HepG2 (cell line): ENCODE data around the gene HRC. TPM values are rescaled to one million over a fixed set of nuclear protein-coding genes. Genes with fewer than 3 reads are reported as not detected.

Source experiments
- AKNA ChIP-seq: sonication (generic); formaldehyde crosslinking; IDR thresholded peaks from 2 replicates; pipeline ENCODE4 v1.4.0; 2020; ENCODE audit warnings: missing genetic modification reagents, borderline replicate concordance
- BORCS8-MEF2B ChIP-seq: sonication (generic); formaldehyde crosslinking; IDR thresholded peaks from 2 replicates; pipeline ENCODE4 v1.8.0; 2022; ENCODE audit warnings: mild to moderate bottlenecking, missing genetic modification reagents
- CBFB ChIP-seq: sonication (generic); formaldehyde crosslinking; IDR thresholded peaks from 2 replicates; pipeline ENCODE4 v1.4.0; 2020; ENCODE audit warnings: missing genetic modification reagents
- HOXA3 ChIP-seq: sonication (generic); formaldehyde crosslinking; IDR thresholded peaks from 2 replicates; pipeline ENCODE4 v1.5.0; 2020; ENCODE audit warnings: missing genetic modification reagents
- KAT8 ChIP-seq: IDR thresholded peaks from 2 replicates; pipeline ENCODE4 v1.6.1; 2016; ENCODE audit warnings: missing genetic modification reagents, missing compliant biosample characterization
- MAFG ChIP-seq: sonication (generic); formaldehyde crosslinking; IDR thresholded peaks from 2 replicates; pipeline ENCODE4 v1.5.1; 2020; ENCODE audit warnings: mild to moderate bottlenecking, missing genetic modification reagents
- NR0B2 ChIP-seq: sonication (generic); formaldehyde crosslinking; IDR thresholded peaks from 2 replicates; pipeline ENCODE4 v1.4.0; 2020; ENCODE audit warnings: mild to moderate bottlenecking, missing genetic modification reagents
- NRL ChIP-seq: sonication (generic); formaldehyde crosslinking; IDR thresholded peaks from 2 replicates; pipeline ENCODE4 v1.5.0; 2020; ENCODE audit warnings: missing genetic modification reagents, mild to moderate bottlenecking, moderate library complexity, borderline replicate concordance
- ZFP37 ChIP-seq: sonication (generic); formaldehyde crosslinking; IDR thresholded peaks from 2 replicates; pipeline ENCODE4 v1.4.0; 2020; ENCODE audit warnings: missing genetic modification reagents, borderline replicate concordance
- ZFP91 ChIP-seq: sonication (generic); formaldehyde crosslinking; IDR thresholded peaks from 2 replicates; pipeline ENCODE4 v1.9.0; 2022; ENCODE audit warnings: missing genetic modification reagents, mild to moderate bottlenecking, borderline replicate concordance
- ZNF205 ChIP-seq: IDR thresholded peaks from 2 replicates; pipeline ENCODE4 v1.6.1; 2018; ENCODE audit warnings: missing biosample characterization, missing genetic modification reagents
- ZNF264 ChIP-seq: sonication (generic); formaldehyde crosslinking; IDR thresholded peaks from 2 replicates; pipeline ENCODE4 v1.4.0; 2020; ENCODE audit warnings: missing genetic modification reagents
- ZNF282 ChIP-seq: fragments of 450-650 bp; IDR thresholded peaks from 2 replicates; pipeline ENCODE4 v1.6.1; 2018; ENCODE audit not compliant: partially characterized antibody
- ZNF362 ChIP-seq: sonication (generic); formaldehyde crosslinking; IDR thresholded peaks from 2 replicates; pipeline ENCODE4 v1.4.0; 2020; ENCODE audit warnings: missing genetic modification reagents, mild to moderate bottlenecking, borderline replicate concordance
- ZNF644 ChIP-seq: IDR thresholded peaks from 2 replicates; pipeline ENCODE4 v1.6.1; 2016; ENCODE audit warnings: low read depth
- ZNF691 ChIP-seq: sonication (generic); formaldehyde crosslinking; IDR thresholded peaks from 2 replicates; pipeline ENCODE4 v1.4.0; 2020; ENCODE audit warnings: missing genetic modification reagents, low read depth, mild to moderate bottlenecking, borderline replicate concordance
- ZNF891 ChIP-seq: sonication (generic); formaldehyde crosslinking; IDR thresholded peaks from 2 replicates; pipeline ENCODE4 v1.5.0; 2020; ENCODE audit warnings: mild to moderate bottlenecking, missing genetic modification reagents
- ZSCAN21 ChIP-seq: sonication (generic); formaldehyde crosslinking; IDR thresholded peaks from 2 replicates; pipeline ENCODE4 v1.8.0; 2022; ENCODE audit warnings: mild to moderate bottlenecking, missing genetic modification reagents, moderate library complexity, borderline replicate concordance
- ZSCAN31 ChIP-seq: sonication (generic); formaldehyde crosslinking; IDR thresholded peaks from 2 replicates; pipeline ENCODE4 v1.5.0; 2020; ENCODE audit warnings: low read depth, mild to moderate bottlenecking, missing genetic modification reagents
- polyA plus RNA-seq, 8 experiments: library from polyadenylated mRNA; depleted of rRNA in 3 of 8; stranded (reverse) in 7 of 8; unstranded in 1 of 8; fragments of >200 nt; fragmentation: Illumina TruSeq in 4 of 8; extraction: Trizol in 4 of 8; gene quantifications; 2 replicates each; pipeline versions ENCODE4 v1.2.1 to v1.2.3, GENCODE V29; 2011 to 2016; ENCODE audit warnings: low read depth in 4 of 8, missing spikeins in 1 of 8, mixed read lengths in 1 of 8; ENCODE audit not compliant: insufficient read depth in 1 of 8
- total RNA-seq, 5 experiments: library from RNA; depleted of rRNA; stranded (reverse); fragments of >200 nt; fragmentation: Illumina TruSeq; extraction: Trizol; gene quantifications; 2 replicates each; pipeline ENCODE4 v1.2.3, GENCODE V29; 2016; ENCODE audit warnings: low read depth in 1 of 5

The HRC gene
- total and polyA plus RNA-seq, 2 of the 13 experiments (the other 11 are each of a cell fraction or from before 2014, with no cell fraction given): 3.6 to 15.4 TPM

GRCh38 chr19:49119411-49120324, 35.5 kb downstream of the HRC start, which contains the start of gene PPFIA3 (continued):
- TF ChIP-seq ZNF691 (CRISPR knock-in tag): peak; percentile 51; the same call in 1 of the 2 replicates
- no peak for TF ChIP-seq ZNF362
- TF ChIP-seq NRL (CRISPR knock-in tag): peak; percentile 62; the same call in 1 of the 2 replicates
- TF ChIP-seq HOXA3 (CRISPR knock-in tag): peak; percentile 59
- TF ChIP-seq CBFB (CRISPR knock-in tag): 0 out of 2 replicates have a peak, but pooled peaks have one; percentile 25
- peak; percentile 81 for TF ChIP-seq ZFP91 (CRISPR knock-in tag)
- peak; percentile 94 for TF ChIP-seq ZFP37
- TF ChIP-seq NR0B2 (CRISPR knock-in tag): no peak; the same call in 1 of the 2 replicates
- no peak for TF ChIP-seq ZNF282
- TF ChIP-seq ZNF264 (CRISPR knock-in tag): 0 out of 2 replicates have a peak, but pooled peaks have one; percentile 32
- peak; percentile 53; the same call in 1 of the 2 replicates for TF ChIP-seq KAT8 (CRISPR knock-in tag)
- no peak for TF ChIP-seq AKNA (CRISPR knock-in tag)
- TF ChIP-seq ZNF891 (CRISPR knock-in tag): peak; percentile 21; the same call in 1 of the 2 replicates
- 0 out of 2 replicates have a peak, but pooled peaks have one; percentile 45 for TF ChIP-seq MAFG (CRISPR knock-in tag)
- 0 out of 2 replicates have a peak, but pooled peaks have one; percentile 67 for TF ChIP-seq BORCS8-MEF2B (CRISPR knock-in tag)
- peak; percentile 72; the same call in 1 of the 2 replicates for TF ChIP-seq ZSCAN21 (CRISPR knock-in tag)
- peak; percentile 36; the same call in 1 of the 2 replicates for TF ChIP-seq ZNF205 (CRISPR knock-in tag)
- no peak for TF ChIP-seq ZNF644 (CRISPR knock-in tag)
- 0 out of 2 replicates have a peak, but pooled peaks have one; percentile 33 for TF ChIP-seq ZSCAN31 (CRISPR knock-in tag)
